Measurements from ENCODE around the gene PTPA. TPM values are rescaled to one million over a fixed set of nuclear protein-coding genes. Genes with fewer than 3 reads are reported as not detected.
A peak's percentile ranks its signal among the peaks of the same experiment; 100 is the strongest.

Gene PTPA
- total and polyA plus RNA-seq, 8 donors, result 32.7 to 71.4 (median 43.3) TPM

DNA sequence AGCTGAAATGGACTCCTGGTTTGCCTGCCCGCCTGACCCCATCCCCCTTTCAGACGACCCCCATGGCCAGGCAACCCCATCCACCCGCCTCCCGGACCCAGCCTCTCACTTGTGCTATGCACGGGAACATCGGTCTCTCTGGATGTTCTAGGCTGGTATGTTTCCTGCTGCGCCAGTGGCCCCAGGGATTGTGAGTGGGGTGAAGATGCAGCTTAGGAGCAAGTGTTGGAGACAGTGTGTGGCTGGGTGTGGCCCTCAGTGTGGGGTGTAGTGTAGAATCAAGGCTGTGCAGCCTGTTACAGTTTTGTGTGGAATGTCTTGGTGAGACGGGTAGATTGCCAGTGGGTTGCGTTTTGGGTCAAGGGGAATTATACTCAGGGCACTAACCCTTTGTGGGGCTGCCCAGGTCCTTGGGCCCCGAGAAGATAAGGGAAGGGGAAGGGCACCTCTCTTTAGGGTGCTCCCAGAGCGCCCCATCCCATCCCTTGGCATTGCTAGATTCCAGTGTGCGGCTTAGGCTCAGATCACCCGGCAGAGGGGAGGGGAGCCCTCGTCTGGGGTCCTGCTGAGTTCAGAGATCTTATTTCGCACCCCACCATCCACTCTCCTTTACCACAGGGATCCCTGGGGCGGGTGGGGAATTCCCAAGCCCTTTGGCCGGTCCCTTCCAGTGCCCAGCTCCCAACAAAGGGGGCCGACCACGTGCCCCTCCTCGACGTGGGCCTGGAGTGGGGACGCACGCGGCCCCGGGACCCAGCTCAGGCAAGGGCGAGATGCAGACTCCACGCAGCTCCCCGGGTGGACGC is 62.3 kb downstream of the PTPA start:
- Histone ChIP-seq H3K4me3 (peak overlapping the region in 3 of 4 donors; percentile 36 to 83 (median 66)), H3K27me3 (no peaks in the 10 kb centered on the region), H3K36me3 (no peaks in the 10 kb centered on the region), H3K27ac (peak overlapping the region in 3 of 4 donors; percentile 93 to 99 (median 96)), H3K4me1 (peaks cover 0 to 11% (median 7%) of the 10 kb centered on the region in 3 donors), H3K9me3 (no peaks in the 10 kb centered on the region)
- FAIRE-seq (no peak), ATAC-seq (no peak), DNase-seq (no peak)
- intact Hi-C loops (cut with DNase I), result loop anchor here in 2 of 3 donors (5.0 to 10.0 kb wide), 5 partner anchors 41 to 441 kb away; no protein-coding TSS in a partner anchor
- WGBS, 2 donors, result 22 to 23% methylated on average over 29 of the region's 29 CpGs
- TF ChIP-seq, protein P1, sequence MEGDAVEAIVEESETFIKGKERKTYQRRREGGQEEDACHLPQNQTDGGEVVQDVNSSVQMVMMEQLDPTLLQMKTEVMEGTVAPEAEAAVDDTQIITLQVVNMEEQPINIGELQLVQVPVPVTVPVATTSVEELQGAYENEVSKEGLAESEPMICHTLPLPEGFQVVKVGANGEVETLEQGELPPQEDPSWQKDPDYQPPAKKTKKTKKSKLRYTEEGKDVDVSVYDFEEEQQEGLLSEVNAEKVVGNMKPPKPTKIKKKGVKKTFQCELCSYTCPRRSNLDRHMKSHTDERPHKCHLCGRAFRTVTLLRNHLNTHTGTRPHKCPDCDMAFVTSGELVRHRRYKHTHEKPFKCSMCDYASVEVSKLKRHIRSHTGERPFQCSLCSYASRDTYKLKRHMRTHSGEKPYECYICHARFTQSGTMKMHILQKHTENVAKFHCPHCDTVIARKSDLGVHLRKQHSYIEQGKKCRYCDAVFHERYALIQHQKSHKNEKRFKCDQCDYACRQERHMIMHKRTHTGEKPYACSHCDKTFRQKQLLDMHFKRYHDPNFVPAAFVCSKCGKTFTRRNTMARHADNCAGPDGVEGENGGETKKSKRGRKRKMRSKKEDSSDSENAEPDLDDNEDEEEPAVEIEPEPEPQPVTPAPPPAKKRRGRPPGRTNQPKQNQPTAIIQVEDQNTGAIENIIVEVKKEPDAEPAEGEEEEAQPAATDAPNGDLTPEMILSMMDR (IDR thresholded peaks at IDR 0.05), result no peak

DNA sequence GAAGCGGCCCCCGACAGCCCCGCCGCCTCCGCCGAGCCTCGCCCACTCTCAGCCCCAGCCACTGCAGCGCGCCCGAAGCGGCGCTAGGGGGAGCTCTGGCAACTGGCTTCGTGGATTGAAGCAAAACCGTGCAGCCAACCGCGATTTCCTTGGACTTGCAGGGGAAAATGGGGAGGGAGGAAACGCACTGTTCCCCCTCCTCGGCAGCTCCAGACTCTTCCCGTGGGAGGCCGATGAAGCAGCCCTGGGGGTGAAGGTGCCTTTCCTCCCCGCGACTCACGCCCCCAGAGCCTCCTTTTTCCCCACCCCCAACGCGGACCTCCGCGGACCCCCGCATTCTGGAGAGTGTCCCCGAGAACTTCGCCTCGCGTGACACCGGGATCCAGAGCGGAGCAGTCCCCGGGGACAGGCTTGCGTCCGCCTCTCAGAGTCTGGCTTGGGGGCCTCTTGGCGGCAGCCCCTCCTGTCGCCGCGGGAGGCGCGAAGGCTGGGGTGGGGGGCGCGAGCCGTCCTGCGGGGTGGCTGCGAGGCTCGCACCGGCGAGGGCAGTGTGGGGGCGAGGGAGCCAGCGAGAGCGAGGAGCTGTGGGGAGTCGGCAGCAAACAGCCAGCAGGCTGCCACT is 63.0 kb downstream of the PTPA start:
- TF ChIP-seq, protein P1 (IDR thresholded peaks at IDR 0.05), result peak; percentile 91 to 97 (median 96)
- Histone ChIP-seq H3K36me3 (no peaks in the 10 kb centered on the region), H3K4me3 (peak overlapping the region; percentile 36 to 83 (median 63)), H3K4me1 (peaks cover 0 to 11% (median 7%) of the 10 kb centered on the region in 3 donors), H3K27me3 (no peaks in the 10 kb centered on the region), H3K9me3 (no peaks in the 10 kb centered on the region), H3K27ac (peak overlapping the region; percentile 91 to 99 (median 94))
- intact Hi-C loops (cut with DNase I), result loop anchor here in 2 of 3 donors (5.0 to 10.0 kb wide), 5 partner anchors 42 to 441 kb away; no protein-coding TSS in a partner anchor
- peak; percentile 55 to 71 (median 60) for ATAC-seq
- DNase-seq, result peak; percentile 83 to 98 (median 91)
- no peak for FAIRE-seq
- WGBS, 2 donors, result 0% methylated on average over 45 to 55 of the region's 55 CpGs

DNA sequence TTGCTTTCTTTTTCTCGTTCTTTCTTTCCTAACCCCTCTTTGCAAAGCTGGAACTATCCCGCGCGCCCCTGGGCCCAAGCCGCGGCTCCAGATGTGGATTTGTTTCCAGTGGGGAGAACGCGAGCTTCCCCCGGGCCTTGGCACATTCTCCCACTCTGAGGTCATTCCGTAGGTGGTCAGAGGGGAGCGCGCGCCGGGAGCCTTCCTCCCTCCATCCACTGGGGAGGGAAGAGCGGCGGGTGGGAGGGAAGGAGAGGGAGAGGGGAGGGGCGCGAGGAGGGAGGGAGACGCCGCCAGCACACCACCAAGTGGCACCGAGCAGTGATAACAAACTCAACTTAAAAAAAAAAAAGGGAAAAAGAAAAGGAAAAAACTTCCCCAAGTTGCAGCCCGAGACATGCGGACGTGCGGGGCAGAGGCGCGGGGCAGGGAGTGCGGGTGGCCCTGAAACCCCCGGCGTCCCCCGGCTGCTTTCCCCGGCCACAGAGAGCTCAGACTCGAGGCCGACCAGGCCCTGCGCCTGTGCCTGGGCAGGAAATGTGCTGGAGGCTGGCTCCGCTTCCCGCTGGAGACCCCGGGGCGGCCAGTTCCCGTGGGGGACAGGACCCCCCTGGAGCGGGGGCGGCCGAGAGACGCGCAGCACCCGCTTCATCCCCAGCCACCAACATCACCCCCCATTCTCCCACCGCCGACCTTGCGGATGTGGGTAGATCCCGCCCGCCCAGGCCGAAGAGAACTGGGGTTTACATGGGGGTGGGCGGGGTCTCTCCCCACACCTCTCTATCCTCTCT is 63.7 kb downstream of the PTPA start:
- DNase-seq (peak; percentile 77 to 88 (median 86)), FAIRE-seq (no peak), ATAC-seq (peak; percentile 48 to 61 (median 56))
- Histone ChIP-seq H3K27me3 (no peaks in the 10 kb centered on the region), H3K4me3 (peak overlapping the region; percentile 36 to 83 (median 63)), H3K36me3 (no peaks in the 10 kb centered on the region), H3K27ac (peak overlapping the region; percentile 91 to 99 (median 94)), H3K4me1 (peaks cover 0 to 11% (median 7%) of the 10 kb centered on the region in 3 donors), H3K9me3 (no peaks in the 10 kb centered on the region)
- TF ChIP-seq, protein P1 (IDR thresholded peaks at IDR 0.05), result no peak
- WGBS, 2 donors, result 3 to 6% methylated on average over 48 to 52 of the region's 53 CpGs
- intact Hi-C loops (cut with DNase I), result loop anchor here in 2 of 3 donors (5.0 to 10.0 kb wide), 5 partner anchors 43 to 440 kb away; no protein-coding TSS in a partner anchor

- no peak for FAIRE-seq
- Histone ChIP-seq H3K4me1 (peaks cover 0 to 11% (median 7%) of the 10 kb centered on the region in 3 donors), H3K4me3 (peak overlapping the region in 3 of 4 donors; percentile 10 to 83 (median 66)), H3K36me3 (no peaks in the 10 kb centered on the region), H3K27ac (peak overlapping the region; percentile 91 to 99 (median 94)), H3K27me3 (no peaks in the 10 kb centered on the region), H3K9me3 (no peaks in the 10 kb centered on the region)
- 1 to 2% methylated on average over 10 of the region's 10 CpGs for WGBS, 2 donors
- TF ChIP-seq, protein P1 (IDR thresholded peaks at IDR 0.05), result no peak
- no peak for ATAC-seq
- no peak for DNase-seq
- intact Hi-C loops (cut with DNase I), result loop anchor here in 2 of 3 donors (10.0 kb wide), 4 partner anchors 149 to 439 kb away; no protein-coding TSS in a partner anchor
These were observed 64.3 kb downstream of the PTPA start for GRCh38 chr9:129175515-129175824.
